ENCODE results near the gene ZNF398.

DNA sequence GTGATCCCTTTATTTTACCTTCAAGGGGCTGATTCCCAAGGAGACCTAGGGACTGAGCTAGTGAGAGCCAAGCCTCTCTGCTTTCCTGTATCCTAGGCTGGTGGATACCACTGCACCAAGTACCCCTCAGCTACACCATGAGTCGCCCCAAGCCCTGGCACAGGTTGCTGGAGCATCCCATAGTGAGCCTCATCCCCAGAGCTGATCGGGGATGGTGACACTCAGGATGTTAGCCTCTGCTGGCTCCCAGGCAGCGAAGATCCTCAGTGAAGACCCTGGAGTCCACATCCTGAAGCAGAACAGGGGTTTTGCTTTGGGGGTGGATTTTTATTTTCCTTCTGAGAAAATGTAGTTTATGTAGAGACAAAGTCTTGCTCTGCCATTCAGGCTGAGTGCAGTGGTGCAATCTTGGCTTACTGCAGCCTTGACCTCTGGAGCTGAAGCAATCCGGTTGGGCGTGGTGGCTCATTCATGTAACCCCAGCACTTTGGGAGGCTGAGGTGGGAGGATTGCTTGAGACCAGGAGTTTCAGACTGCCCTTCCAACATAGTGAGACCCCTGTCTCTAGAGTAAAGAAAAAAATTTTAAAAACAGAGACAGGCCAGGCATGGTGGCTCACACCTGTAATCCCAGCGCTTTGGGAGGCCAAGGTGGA lies 79.7 kb downstream of the ZNF398 start:
- TF ChIP-seq, protein P1, sequence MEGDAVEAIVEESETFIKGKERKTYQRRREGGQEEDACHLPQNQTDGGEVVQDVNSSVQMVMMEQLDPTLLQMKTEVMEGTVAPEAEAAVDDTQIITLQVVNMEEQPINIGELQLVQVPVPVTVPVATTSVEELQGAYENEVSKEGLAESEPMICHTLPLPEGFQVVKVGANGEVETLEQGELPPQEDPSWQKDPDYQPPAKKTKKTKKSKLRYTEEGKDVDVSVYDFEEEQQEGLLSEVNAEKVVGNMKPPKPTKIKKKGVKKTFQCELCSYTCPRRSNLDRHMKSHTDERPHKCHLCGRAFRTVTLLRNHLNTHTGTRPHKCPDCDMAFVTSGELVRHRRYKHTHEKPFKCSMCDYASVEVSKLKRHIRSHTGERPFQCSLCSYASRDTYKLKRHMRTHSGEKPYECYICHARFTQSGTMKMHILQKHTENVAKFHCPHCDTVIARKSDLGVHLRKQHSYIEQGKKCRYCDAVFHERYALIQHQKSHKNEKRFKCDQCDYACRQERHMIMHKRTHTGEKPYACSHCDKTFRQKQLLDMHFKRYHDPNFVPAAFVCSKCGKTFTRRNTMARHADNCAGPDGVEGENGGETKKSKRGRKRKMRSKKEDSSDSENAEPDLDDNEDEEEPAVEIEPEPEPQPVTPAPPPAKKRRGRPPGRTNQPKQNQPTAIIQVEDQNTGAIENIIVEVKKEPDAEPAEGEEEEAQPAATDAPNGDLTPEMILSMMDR (IDR thresholded peaks at IDR 0.05), result no peak
- TF ChIP-seq POLR2A (IDR thresholded peaks at IDR 0.05) (no peak), EP300 (IDR thresholded peaks at IDR 0.05) (no peak)

All from sigmoid colon (tissue), 4 donors.